Urinary bladder (tissue), 4 donors: Measurements from ENCODE around the gene POU5F1. TPM values are rescaled to one million over a fixed set of nuclear protein-coding genes. Genes with fewer than 3 reads are reported as not detected.

Experiments used
- DNase-seq: peaks from one replicate; pipeline ENCODE4 v3.0.0-alpha.2; 2015; ENCODE audit errors: extremely low spot score
- H3K27ac ChIP-seq: one replicate; pipeline ENCODE4 v1.5.1; 2013; ENCODE audit warnings: low read depth, mild to moderate bottlenecking, moderate library complexity
- H3K36me3 ChIP-seq: one replicate; pipeline ENCODE4 v1.6.1; 2013; ENCODE audit warnings: mild to moderate bottlenecking, moderate library complexity; ENCODE audit not compliant: insufficient read depth
- H3K4me1 ChIP-seq: one replicate; pipeline ENCODE4 v1.6.1; 2013; ENCODE audit warnings: mild to moderate bottlenecking, moderate library complexity; ENCODE audit not compliant: insufficient read depth
- H3K4me3 ChIP-seq: one replicate; pipeline ENCODE4 v1.5.1; 2013; ENCODE audit warnings: low read depth, low read length
- WGBS: extraction: QIAGEN DNeasy Blood & Tissue Kit; methylation state at CpG from one replicate; pipeline ENCODE4 v1.1.7; 2013; 5-methylcytosine and 5-hydroxymethylcytosine counted together
- polyA plus RNA-seq: library from polyadenylated mRNA; stranded (reverse); fragments of 200-250 nt; gene quantifications from one replicate; pipeline ENCODE4 v1.2.3, GENCODE V29; 2013
- total RNA-seq: library from RNA; depleted of rRNA; stranded (reverse); fragments of >200 nt; gene quantifications from one replicate; pipeline ENCODE4 v1.2.3, GENCODE V29; 2014
- donor health status: healthy with polysubstance abuse.
- donor health status: healthy.

The POU5F1 gene
- total and polyA plus RNA-seq, 2 donors: 3.0 to 4.4 TPM

DNA sequence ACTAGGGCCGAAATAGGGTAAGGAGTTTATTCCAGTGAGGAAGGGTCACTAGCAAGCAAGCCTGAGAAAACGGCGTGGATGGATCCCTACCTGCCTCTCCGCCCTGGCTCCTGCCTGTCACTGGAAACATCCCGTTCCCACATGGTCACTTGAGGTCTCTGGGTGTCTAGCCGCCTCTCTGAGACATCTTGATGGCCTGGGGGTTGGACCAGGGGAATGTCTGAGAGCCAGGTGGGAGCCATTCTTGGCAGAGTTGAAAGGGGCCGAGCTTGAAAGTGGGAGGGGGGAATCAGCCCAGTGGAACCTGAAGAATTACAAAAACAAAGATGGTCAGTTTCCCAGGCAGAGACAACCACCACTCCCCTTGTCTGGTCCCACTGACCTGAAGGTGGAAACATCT lies 13.8 kb downstream of the POU5F1 start:
- no peak overlapping the region for H3K27ac ChIP-seq
- WGBS: 90% methylated on average over 7 of the region's 7 CpGs
- no peak overlapping the region for H3K4me3 ChIP-seq

DNA sequence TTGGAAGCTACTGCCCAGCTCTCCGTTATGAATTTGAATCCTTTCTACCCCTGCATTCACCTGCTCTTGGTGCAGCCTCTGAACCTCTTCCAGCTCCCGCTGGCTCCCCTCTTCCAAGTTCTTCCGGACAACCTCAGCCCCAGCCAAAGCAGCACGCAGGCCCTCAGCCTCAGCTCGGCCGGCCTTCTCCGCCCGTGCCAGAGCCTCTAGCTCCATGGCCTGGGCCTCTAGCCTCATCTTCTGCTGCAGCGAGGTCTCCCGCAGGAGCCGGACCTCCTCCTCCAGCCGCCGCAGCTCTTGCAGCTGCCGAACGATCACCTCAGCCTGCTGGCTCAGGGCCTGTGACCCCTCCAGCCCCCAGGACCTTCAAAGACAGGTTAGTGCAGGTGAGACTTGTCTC lies 16.0 kb downstream of the POU5F1 start:
- WGBS: 87% methylated on average over 15 of the region's 15 CpGs

More for the DNA sequence above, 13.8 kb downstream of the POU5F1 start:
- no peak for DNase-seq
- H3K4me1 ChIP-seq: no peaks in the 10 kb centered on the region
- H3K36me3 ChIP-seq: peaks cover 2% of the 10 kb centered on the region

DNA sequence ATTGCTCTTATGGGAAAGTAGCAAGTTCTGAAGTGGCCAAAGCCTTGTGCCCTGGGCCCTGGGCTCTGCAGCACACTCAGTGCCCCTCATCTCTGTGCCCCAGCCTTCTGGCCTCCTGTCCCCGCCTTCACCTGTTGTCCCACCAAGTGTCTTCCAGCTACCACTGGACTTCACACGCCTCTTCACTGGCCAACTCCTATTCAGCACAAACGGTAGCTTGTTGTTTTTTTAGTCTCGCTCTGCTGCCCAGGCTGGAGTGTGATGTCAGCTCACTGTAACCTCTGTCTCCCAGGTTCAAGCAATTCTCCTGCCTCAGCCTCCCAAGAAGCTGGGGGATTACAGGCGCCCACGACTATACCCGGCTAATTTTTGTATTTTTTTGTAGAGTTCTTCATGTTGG lies 17.7 kb downstream of the POU5F1 start:
- Histone ChIP-seq H3K4me1 (no peaks in the 10 kb centered on the region), H3K4me3 (no peak overlapping the region), H3K36me3 (no peaks in the 10 kb centered on the region), H3K27ac (no peak overlapping the region)
- DNase-seq: no peak
- WGBS: 94% methylated on average over 7 of the region's 7 CpGs

More for the DNA sequence above, 16.0 kb downstream of the POU5F1 start:
- Histone ChIP-seq H3K27ac (no peak overlapping the region), H3K4me1 (no peaks in the 10 kb centered on the region), H3K36me3 (no peaks in the 10 kb centered on the region), H3K4me3 (no peak overlapping the region)
- no peak for DNase-seq

DNA sequence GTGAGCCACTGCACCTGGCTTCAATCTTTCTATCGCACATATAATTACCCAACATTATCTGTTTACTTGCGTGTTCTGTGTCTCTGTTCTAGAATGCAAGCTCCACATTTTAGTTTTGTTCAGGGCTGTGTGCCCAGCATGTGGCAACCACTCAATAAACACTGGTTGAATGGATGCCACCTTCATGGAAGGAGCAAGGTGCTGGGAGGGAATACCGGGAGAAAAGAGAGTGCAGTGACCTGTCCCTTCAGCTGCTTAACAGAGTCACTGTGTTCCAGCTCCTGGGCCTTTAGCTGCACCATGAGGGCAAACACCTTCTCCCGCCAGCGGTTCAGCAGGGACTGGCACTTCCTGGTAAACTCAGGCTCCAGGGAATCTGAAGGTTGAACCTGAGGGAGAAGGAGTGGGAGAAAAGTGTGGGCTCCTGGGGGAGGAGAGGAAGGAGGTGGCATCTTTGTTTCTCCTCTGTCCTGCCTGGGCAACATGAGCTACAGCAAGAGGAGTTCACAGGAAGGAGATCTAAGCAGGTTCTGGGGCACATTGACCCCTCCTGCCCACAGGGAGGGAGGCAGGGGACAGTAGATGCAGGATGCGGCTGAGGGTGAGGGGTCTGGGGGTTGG lies 20.5 kb downstream of the POU5F1 start:
- Histone ChIP-seq H3K4me1 (no peaks in the 10 kb centered on the region), H3K36me3 (no peaks in the 10 kb centered on the region), H3K4me3 (no peak overlapping the region), H3K27ac (no peak overlapping the region)
- WGBS: 97% methylated on average over 6 of the region's 6 CpGs
- DNase-seq: no peak

DNA sequence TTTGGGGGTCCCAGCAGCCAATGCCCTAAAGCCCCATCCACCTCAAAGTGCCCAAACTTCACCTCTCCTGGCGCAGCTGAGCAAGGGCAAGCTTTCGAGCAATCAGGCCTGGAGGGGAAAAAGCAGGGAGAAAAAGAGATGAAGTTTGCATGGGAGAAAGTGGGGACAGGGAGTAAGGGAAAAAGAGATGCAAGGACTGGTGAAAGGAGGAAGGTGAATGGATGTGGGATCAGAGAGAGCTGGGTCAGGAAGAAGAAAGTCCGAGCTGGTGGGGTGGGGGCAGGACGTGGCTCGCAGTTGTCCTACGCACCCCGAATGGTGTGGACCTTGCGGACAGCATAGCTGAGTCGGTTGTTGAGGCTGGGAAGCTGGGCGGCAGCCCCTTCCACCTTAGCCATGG lies 25.1 kb downstream of the POU5F1 start:
- Histone ChIP-seq H3K4me1 (no peaks in the 10 kb centered on the region), H3K27ac (no peak overlapping the region), H3K36me3 (no peaks in the 10 kb centered on the region), H3K4me3 (no peak overlapping the region)
- no peak for DNase-seq
- whole genome bisulfite sequencing: over 99% methylated on average over 10 of the region's 10 CpGs

DNA sequence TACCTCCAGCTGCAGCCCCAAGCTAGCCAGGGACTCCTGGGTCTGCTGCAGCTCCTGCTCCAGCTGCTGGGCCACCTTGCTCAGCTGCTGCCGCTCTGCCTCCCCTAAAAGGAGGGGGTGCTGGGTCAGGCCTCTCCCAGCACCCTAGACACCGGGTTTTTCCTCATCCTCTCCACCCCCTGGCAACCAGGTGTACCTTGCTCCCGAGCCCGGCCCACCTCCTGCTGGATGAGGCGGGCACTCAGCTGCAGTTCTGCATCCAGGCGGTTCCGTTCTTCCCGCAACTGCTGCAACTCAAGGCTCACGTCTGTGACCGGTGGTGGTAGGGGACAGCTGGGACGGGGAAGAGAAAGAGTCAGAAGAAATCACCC lies 25.5 kb downstream of the POU5F1 start:
- Histone ChIP-seq H3K27ac (no peak overlapping the region), H3K4me1 (no peaks in the 10 kb centered on the region), H3K4me3 (no peak overlapping the region), H3K36me3 (no peaks in the 10 kb centered on the region)
- 77% methylated on average over 11 of the region's 11 CpGs for WGBS
- DNase-seq: no peak

GRCh38 chr6:31144296-31144969 lies 26.0 kb downstream of the POU5F1 start:
- no peak for DNase-seq
- H3K4me1 ChIP-seq: no peaks in the 10 kb centered on the region
- no peak overlapping the region for H3K4me3 ChIP-seq
- H3K27ac ChIP-seq: no peak overlapping the region
- H3K36me3 ChIP-seq: no peaks in the 10 kb centered on the region
- WGBS: 90% methylated on average over 18 of the region's 18 CpGs

GRCh38 chr6:31143148-31143547 lies 27.3 kb downstream of the POU5F1 start:
- no peak for DNase-seq
- Histone ChIP-seq H3K4me1 (no peaks in the 10 kb centered on the region), H3K36me3 (no peaks in the 10 kb centered on the region), H3K27ac (no peak overlapping the region), H3K4me3 (no peak overlapping the region)
- WGBS: 30% methylated on average over 11 of the region's 11 CpGs

DNA sequence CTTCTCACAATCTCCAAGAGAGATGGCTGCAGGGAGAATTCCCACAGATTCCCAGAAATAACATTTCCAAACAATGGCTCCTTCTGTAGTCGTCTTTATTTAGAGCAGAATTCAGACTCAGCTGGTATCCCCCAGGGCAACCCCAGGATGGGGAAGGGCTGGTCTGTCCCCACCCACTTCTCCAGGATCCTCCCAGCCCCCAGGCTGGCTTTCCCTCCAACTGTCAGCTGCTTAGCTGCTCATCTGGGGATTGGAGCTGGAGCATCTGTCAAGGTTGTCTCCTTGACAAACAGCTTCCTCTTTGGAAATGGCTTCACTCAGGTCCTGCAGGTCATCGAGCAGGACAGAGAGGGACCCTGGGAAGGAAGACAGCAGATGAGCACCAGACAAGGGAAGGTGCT lies 28.1 kb downstream of the POU5F1 start:
- no peak for DNase-seq
- 57% methylated on average over 2 of the region's 2 CpGs for WGBS
- no peak overlapping the region for H3K4me3 ChIP-seq
- no peak overlapping the region for H3K27ac ChIP-seq
- no peaks in the 10 kb centered on the region for H3K36me3 ChIP-seq
- H3K4me1 ChIP-seq: no peaks in the 10 kb centered on the region

DNA sequence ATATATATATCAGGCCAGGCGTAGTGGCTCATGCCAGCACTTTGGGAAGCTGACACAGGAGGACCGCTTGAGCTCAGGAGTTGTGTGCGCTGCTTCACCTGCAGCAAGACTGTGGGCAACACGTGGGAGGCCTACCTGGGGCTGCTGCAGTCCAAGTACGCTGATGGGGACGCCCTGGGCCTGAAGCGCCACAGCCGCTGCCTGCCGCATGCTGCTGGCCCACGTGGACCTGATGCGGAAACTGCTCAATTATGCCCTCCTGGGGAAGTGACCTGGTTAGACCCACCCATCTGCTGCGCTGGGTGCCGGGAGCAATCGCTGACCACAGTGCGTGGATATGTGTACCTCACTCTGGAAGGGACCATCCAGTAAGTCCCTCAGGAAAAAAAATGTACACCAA lies 29.8 kb downstream of the POU5F1 start:
- no peak overlapping the region for H3K4me3 ChIP-seq
- no peak overlapping the region for H3K27ac ChIP-seq
- 86% methylated on average over 15 of the region's 15 CpGs for WGBS
- no peak for DNase-seq
- H3K36me3 ChIP-seq: no peaks in the 10 kb centered on the region
- H3K4me1 ChIP-seq: no peaks in the 10 kb centered on the region

GRCh38 chr6:31139599-31139998 lies 30.9 kb downstream of the POU5F1 start:
- no peak overlapping the region for H3K4me3 ChIP-seq
- H3K27ac ChIP-seq: no peak overlapping the region
- no peaks in the 10 kb centered on the region for H3K4me1 ChIP-seq
- no peak for DNase-seq
- no peaks in the 10 kb centered on the region for H3K36me3 ChIP-seq
- 22% methylated on average over 4 of the region's 4 CpGs for WGBS

- WGBS: 89% methylated on average over 4 of the region's 4 CpGs
Measured at GRCh38 chr6:31138982-31139381, 31.5 kb downstream of the POU5F1 start, which contains the start of gene PSORS1C2. PSORS1C2 (minus strand) TSS chr6:31139066; CDS start chr6:31139026, 40 bp downstream.

GRCh38 chr6:31135710-31136109 lies 34.8 kb downstream of the POU5F1 start:
- Histone ChIP-seq H3K4me1 (no peaks in the 10 kb centered on the region), H3K4me3 (no peak overlapping the region), H3K27ac (no peak overlapping the region), H3K36me3 (no peaks in the 10 kb centered on the region)
- DNase-seq: no peak
- WGBS: 90% methylated on average over 10 of the region's 10 CpGs

More at GRCh38 chr6:31138982-31139381, 31.5 kb downstream of the POU5F1 start, which contains the start of gene PSORS1C2:
- Histone ChIP-seq H3K4me3 (no peak within 1 kb of the TSS), H3K27ac (no peak within 1 kb of the TSS), H3K36me3 (no peaks in the 10 kb centered on the region), H3K4me1 (no peaks in the 10 kb centered on the region)
- DNase-seq: no peak

DNA sequence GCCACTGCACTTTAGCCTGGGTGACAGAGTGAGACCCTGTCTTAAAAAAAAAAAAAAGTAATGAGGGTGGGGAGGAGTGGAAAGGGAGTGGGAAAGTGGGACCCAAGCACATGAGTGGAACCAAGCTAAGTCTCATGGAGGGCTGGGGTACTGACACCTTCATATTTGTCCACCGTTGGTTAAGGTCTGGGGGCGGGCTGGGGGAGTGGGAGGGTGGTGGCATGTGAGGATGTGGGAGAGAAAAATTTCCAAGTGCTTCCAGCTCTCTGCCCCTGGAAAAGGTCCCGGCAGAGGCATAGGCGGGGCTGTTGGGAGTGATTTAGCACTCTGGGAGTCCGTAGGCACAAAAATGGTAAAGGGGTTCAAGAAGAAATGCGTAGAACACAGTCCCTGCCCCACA lies 37.7 kb downstream of the POU5F1 start:
- H3K27ac ChIP-seq: no peak overlapping the region
- H3K36me3 ChIP-seq: no peaks in the 10 kb centered on the region
- no peak overlapping the region for H3K4me3 ChIP-seq
- no peak for DNase-seq
- H3K4me1 ChIP-seq: no peaks in the 10 kb centered on the region
- 75% methylated on average over 6 of the region's 6 CpGs for WGBS
